IPS DF 6.9 (cell line): ENCODE measurements around the gene SLC1A3.

Experiments used
- DNase-seq: peaks from one replicate; pipeline ENCODE4 v3.0.0-alpha.2; 2013; ENCODE audit warnings: low read depth, low spot score
- H3K27ac ChIP-seq: one replicate; pipeline ENCODE4 v1.5.1; 2013; ENCODE audit warnings: low read length, control low read depth
- H3K27me3 ChIP-seq: 2 replicates; pipeline ENCODE4 v1.6.1; 2013; ENCODE audit warnings: mild to moderate bottlenecking, low read length; ENCODE audit not compliant: control insufficient read depth, insufficient read depth
- H3K36me3 ChIP-seq: 2 replicates; pipeline ENCODE4 v1.6.1; 2013; ENCODE audit warnings: low read length; ENCODE audit not compliant: control insufficient read depth, insufficient read depth
- H3K4me1 ChIP-seq: 2 replicates; pipeline ENCODE4 v1.6.1; 2013; ENCODE audit warnings: low read length; ENCODE audit not compliant: control insufficient read depth, insufficient read depth
- H3K4me3 ChIP-seq: 2 replicates; pipeline ENCODE4 v1.5.1; 2013; ENCODE audit warnings: mild to moderate bottlenecking, low read length
- H3K9me3 ChIP-seq: 2 replicates; pipeline ENCODE4 v1.6.1; 2013; ENCODE audit warnings: low read length, inconsistent platforms; ENCODE audit not compliant: control insufficient read depth, insufficient read depth
- WGBS: extraction: QIAGEN DNeasy Blood & Tissue Kit; methylation state at CpG from one replicate; pipeline ENCODE4 v1.1.7; 2013; ENCODE audit warnings: mixed read lengths, missing lambda C conversion rate; ENCODE audit not compliant: insufficient read length, insufficient coverage; 5-methylcytosine and 5-hydroxymethylcytosine counted together

The SLC1A3 gene

DNA sequence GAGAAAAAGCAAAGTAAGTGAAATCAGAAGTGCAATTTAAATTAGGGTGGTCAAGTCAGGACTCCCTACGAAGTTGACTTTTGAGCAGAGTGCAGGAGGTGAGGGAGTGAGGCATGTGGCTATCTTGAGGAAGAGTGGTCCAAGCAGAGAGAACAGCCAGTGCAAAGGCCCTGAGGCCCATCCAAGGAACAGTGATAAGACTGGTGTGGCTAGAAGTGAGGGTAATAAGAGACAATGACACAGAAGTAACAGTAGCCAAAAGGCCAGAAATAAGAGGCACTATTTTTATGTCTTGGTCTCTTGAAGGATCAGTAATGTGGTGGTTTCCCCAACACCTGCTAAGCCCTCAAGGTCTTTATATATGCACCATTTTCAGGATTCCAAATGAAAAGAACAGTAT, 120.4 kb downstream of the SLC1A3 start:
- H3K4me1 ChIP-seq = peaks cover 3% of the 10 kb centered on the region; the same call in 1 of the 2 replicates
- H3K27me3 ChIP-seq = no peaks in the 10 kb centered on the region
- no peaks in the 10 kb centered on the region for H3K36me3 ChIP-seq
- WGBS = no CpG with 5 or more reads among the region's 1 CpG
- no peak overlapping the region for H3K4me3 ChIP-seq
- no peaks in the 10 kb centered on the region for H3K9me3 ChIP-seq
- H3K27ac ChIP-seq = no peak overlapping the region
- DNase-seq = no peak

- Histone ChIP-seq H3K9me3 (no peaks in the 10 kb centered on the region), H3K27ac (no peak overlapping the region), H3K27me3 (no peaks in the 10 kb centered on the region), H3K4me1 (peaks cover 3% of the 10 kb centered on the region; the same call in 1 of the 2 replicates), H3K36me3 (no peaks in the 10 kb centered on the region), H3K4me3 (no peak overlapping the region)
- 100% methylated on average over 1 of the region's 6 CpGs for WGBS
- DNase-seq = no peak
Observed at GRCh38 chr5:36728697-36729543, 122.5 kb downstream of the SLC1A3 start.

GRCh38 chr5:36730537-36731216, 124.3 kb downstream of the SLC1A3 start:
- WGBS = no CpG with 5 or more reads among the region's 6 CpGs
- H3K36me3 ChIP-seq = no peaks in the 10 kb centered on the region
- no peak overlapping the region for H3K4me3 ChIP-seq
- no peak for DNase-seq
- 0 out of 2 replicates have a peak, but pooled peaks cover under 1% of the 10 kb centered on the region for H3K4me1 ChIP-seq
- H3K27me3 ChIP-seq = no peaks in the 10 kb centered on the region
- no peaks in the 10 kb centered on the region for H3K9me3 ChIP-seq
- H3K27ac ChIP-seq = no peak overlapping the region

DNA sequence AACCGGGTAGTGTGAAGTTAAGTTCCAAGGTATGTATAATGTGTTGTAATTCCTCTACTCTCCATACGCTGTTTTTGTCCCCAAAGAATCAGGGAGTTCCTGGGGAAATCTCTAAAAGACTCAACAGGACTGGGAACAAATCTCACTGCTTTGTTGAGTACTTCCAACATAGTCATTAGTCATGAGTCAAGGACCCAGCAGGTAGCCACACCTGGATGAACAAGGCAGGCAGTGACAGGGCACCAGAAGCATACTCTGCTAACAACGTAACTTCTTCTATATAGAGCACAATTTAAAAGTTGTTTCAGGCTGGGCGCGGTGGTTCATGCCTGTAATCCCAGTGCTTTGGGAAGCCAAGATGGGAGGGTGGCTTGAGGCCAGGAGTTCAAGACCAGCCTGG, 126.8 kb downstream of the SLC1A3 start:
- Histone ChIP-seq H3K9me3 (no peaks in the 10 kb centered on the region), H3K27me3 (no peaks in the 10 kb centered on the region), H3K4me3 (no peak overlapping the region), H3K36me3 (no peaks in the 10 kb centered on the region), H3K27ac (no peak overlapping the region), H3K4me1 (no peaks in the 10 kb centered on the region)
- no peak for DNase-seq
- WGBS = no CpG with 5 or more reads among the region's 5 CpGs

DNA sequence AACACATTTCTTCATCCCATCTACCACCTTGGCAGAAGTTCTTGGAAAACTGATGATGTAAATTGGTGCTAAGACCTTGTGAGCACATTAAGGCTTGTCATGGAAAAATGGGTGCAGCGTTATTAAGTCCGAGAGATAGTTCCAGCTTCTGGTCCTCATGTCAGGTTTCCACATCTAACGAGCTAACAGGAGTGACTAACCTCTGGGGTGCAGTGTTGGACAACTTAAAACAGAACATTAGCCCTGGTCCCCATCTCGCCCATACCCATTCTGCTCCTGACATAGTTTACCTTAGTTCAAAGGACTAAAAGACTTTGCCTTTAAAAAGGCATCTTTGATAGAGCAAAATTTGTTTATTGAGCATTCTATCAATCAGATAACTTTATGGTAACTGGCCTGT, 128.0 kb downstream of the SLC1A3 start:
- no CpG with 5 or more reads among the region's 4 CpGs for WGBS
- Histone ChIP-seq H3K4me1 (no peaks in the 10 kb centered on the region), H3K9me3 (no peaks in the 10 kb centered on the region), H3K27me3 (no peaks in the 10 kb centered on the region), H3K4me3 (no peak overlapping the region), H3K27ac (no peak overlapping the region), H3K36me3 (no peaks in the 10 kb centered on the region)
- DNase-seq = no peak

- no peaks in the 10 kb centered on the region for H3K4me1 ChIP-seq
- H3K9me3 ChIP-seq = no peaks in the 10 kb centered on the region
- H3K4me3 ChIP-seq = no peak overlapping the region
- no peak overlapping the region for H3K27ac ChIP-seq
- H3K36me3 ChIP-seq = no peaks in the 10 kb centered on the region
- no peaks in the 10 kb centered on the region for H3K27me3 ChIP-seq
- no peak for DNase-seq
Observed at GRCh38 chr5:36735891-36736290, 129.5 kb downstream of the SLC1A3 start.
